ENCODE results near the gene HLTF. TPM values are rescaled to one million over a fixed set of nuclear protein-coding genes. Genes with fewer than 3 reads are reported as not detected.

The HLTF gene
- total and polyA plus RNA-seq, 2 donors (not counting 1 experiment from before 2014, with no cell fraction given), result 22.1 to 67.2 TPM

DNA sequence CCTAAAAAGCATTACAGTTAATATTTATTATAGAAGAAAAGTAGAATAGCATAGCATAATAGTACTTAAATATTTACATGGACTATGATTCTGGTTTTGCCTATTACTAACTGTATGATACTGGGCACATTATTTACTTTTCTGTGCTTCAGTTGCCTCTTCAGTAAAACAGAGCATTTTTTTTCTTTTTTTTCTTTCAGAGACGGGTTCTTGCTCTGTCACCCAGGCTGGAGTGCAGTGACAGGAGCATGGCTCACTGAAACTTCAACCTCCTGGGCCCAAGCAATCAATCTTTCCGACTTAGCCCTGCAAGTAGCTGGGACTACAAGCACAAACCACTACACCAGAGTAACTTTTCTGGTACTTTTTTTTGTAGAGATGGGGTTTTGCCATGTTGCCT is 48.0 kb downstream of the HLTF start:
- no peaks in the 10 kb centered on the region for H3K4me1 ChIP-seq (ENCODE audit: control insufficient read depth, extremely low read depth, insufficient read depth, low read length)
- no peaks in the 10 kb centered on the region for H3K27me3 ChIP-seq (ENCODE audit: control insufficient read depth, insufficient read depth, low read length)
- no peaks in the 10 kb centered on the region for H4K20me1 ChIP-seq (ENCODE audit: control insufficient read depth, extremely low read depth, insufficient read depth, low read length)
- H3K36me3 ChIP-seq (ENCODE audit: control insufficient read depth, insufficient read depth, low read length), result peaks cover 2% of the 10 kb centered on the region
- no peak overlapping the region for H3K27ac ChIP-seq (ENCODE audit: insufficient read depth, low read length)
- H3K79me2 ChIP-seq (ENCODE audit: control insufficient read depth, insufficient read depth, low read length), result no peaks in the 10 kb centered on the region
- H3K4me3 ChIP-seq (replicated peaks in 1 of 4; ENCODE audit: control extremely low read depth in 1 of 4, insufficient read depth in 1 of 4, low read depth in 3 of 4, low read length in 4 of 4), result no peak overlapping the region
- H3K4me2 ChIP-seq (ENCODE audit: extremely low read depth, insufficient read depth, low read length), result no peak overlapping the region
- no peak overlapping the region for H2AFZ ChIP-seq (ENCODE audit: low read length)
- no peak overlapping the region for H3K9ac ChIP-seq (ENCODE audit: insufficient read depth, low read length)
- no peak for TF ChIP-seq EZH2 (IDR thresholded peaks at IDR 0.05; ENCODE audit: low read length, missing control alignments)
- TF ChIP-seq, protein P1, sequence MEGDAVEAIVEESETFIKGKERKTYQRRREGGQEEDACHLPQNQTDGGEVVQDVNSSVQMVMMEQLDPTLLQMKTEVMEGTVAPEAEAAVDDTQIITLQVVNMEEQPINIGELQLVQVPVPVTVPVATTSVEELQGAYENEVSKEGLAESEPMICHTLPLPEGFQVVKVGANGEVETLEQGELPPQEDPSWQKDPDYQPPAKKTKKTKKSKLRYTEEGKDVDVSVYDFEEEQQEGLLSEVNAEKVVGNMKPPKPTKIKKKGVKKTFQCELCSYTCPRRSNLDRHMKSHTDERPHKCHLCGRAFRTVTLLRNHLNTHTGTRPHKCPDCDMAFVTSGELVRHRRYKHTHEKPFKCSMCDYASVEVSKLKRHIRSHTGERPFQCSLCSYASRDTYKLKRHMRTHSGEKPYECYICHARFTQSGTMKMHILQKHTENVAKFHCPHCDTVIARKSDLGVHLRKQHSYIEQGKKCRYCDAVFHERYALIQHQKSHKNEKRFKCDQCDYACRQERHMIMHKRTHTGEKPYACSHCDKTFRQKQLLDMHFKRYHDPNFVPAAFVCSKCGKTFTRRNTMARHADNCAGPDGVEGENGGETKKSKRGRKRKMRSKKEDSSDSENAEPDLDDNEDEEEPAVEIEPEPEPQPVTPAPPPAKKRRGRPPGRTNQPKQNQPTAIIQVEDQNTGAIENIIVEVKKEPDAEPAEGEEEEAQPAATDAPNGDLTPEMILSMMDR (conservative IDR thresholded peaks at IDR 0.05 in 1 of 2, IDR thresholded peaks at IDR 0.05 in 1 of 2; ENCODE audit: low read depth in 1 of 2, low read length in 2 of 2), result no peak
- no peaks in the 10 kb centered on the region for H3K9me3 ChIP-seq (ENCODE audit: control insufficient read depth, insufficient read depth, low read depth, low read length)
- DNase-seq (ENCODE audit: low read depth in 2 of 2), result no peak

DNA sequence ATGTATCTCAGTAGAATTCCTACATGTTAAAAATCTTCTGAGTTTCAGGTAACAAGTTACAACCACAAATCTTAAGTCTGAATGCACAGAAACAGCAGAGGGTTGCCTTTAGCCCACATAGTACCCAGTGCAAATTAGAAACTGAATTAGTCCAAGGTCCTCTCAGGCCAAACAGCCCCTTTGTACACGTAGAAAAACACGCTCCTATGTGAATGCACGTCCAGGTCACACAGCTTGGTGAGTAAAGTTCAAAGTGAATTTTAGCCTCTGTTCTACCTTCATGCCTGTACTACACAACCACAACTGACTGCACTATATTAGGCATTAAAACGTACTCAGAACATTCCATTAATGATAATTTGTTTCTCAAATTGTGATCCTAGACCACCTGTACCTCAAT is 48.6 kb downstream of the HLTF start:
- Histone ChIP-seq H3K4me1 (ENCODE audit: control insufficient read depth, extremely low read depth, insufficient read depth, low read length) (no peaks in the 10 kb centered on the region), H3K9me3 (ENCODE audit: control insufficient read depth, insufficient read depth, low read depth, low read length) (no peaks in the 10 kb centered on the region), H3K4me2 (ENCODE audit: extremely low read depth, insufficient read depth, low read length) (no peak overlapping the region), H3K79me2 (ENCODE audit: control insufficient read depth, insufficient read depth, low read length) (no peaks in the 10 kb centered on the region), H4K20me1 (ENCODE audit: control insufficient read depth, extremely low read depth, insufficient read depth, low read length) (no peaks in the 10 kb centered on the region), H3K27me3 (ENCODE audit: control insufficient read depth, insufficient read depth, low read length) (no peaks in the 10 kb centered on the region), H3K27ac (ENCODE audit: insufficient read depth, low read length) (no peak overlapping the region), H2AFZ (ENCODE audit: low read length) (no peak overlapping the region), H3K4me3 (replicated peaks in 1 of 4; ENCODE audit: control extremely low read depth in 1 of 4, insufficient read depth in 1 of 4, low read depth in 3 of 4, low read length in 4 of 4) (no peak overlapping the region), H3K36me3 (ENCODE audit: control insufficient read depth, insufficient read depth, low read length) (peaks cover 2% of the 10 kb centered on the region), H3K9ac (ENCODE audit: insufficient read depth, low read length) (no peak overlapping the region)
- no peak for TF ChIP-seq EZH2 (IDR thresholded peaks at IDR 0.05; ENCODE audit: low read length, missing control alignments)
- TF ChIP-seq, protein P1 (conservative IDR thresholded peaks at IDR 0.05 in 1 of 2, IDR thresholded peaks at IDR 0.05 in 1 of 2; ENCODE audit: low read depth in 1 of 2, low read length in 2 of 2), result no peak
- DNase-seq (ENCODE audit: low read depth in 2 of 2), result no peak

GRCh38 chr3:149031096-149031495 is 55.2 kb downstream of the HLTF start:
- H3K36me3 ChIP-seq (ENCODE audit: control insufficient read depth, insufficient read depth, low read length), result peaks cover 2% of the 10 kb centered on the region
- no peak overlapping the region for H3K4me2 ChIP-seq (ENCODE audit: extremely low read depth, insufficient read depth, low read length)
- H3K27me3 ChIP-seq (ENCODE audit: control insufficient read depth, insufficient read depth, low read length), result no peaks in the 10 kb centered on the region
- no peak overlapping the region for H3K9ac ChIP-seq (ENCODE audit: insufficient read depth, low read length)
- no peaks in the 10 kb centered on the region for H3K9me3 ChIP-seq (ENCODE audit: control insufficient read depth, insufficient read depth, low read depth, low read length)
- no peak overlapping the region for H3K27ac ChIP-seq (ENCODE audit: insufficient read depth, low read length)
- no peak for DNase-seq (ENCODE audit: low read depth in 2 of 2)
- no peaks in the 10 kb centered on the region for H4K20me1 ChIP-seq (ENCODE audit: control insufficient read depth, extremely low read depth, insufficient read depth, low read length)
- no peak overlapping the region for H2AFZ ChIP-seq (ENCODE audit: low read length)
- no peak overlapping the region for H3K4me3 ChIP-seq (replicated peaks in 1 of 4; ENCODE audit: control extremely low read depth in 1 of 4, insufficient read depth in 1 of 4, low read depth in 3 of 4, low read length in 4 of 4)
- H3K4me1 ChIP-seq (ENCODE audit: control insufficient read depth, extremely low read depth, insufficient read depth, low read length), result peaks cover 2% of the 10 kb centered on the region
- TF ChIP-seq, protein P1 (conservative IDR thresholded peaks at IDR 0.05 in 1 of 2, IDR thresholded peaks at IDR 0.05 in 1 of 2; ENCODE audit: low read depth in 1 of 2, low read length in 2 of 2), result no peak
- TF ChIP-seq EZH2 (IDR thresholded peaks at IDR 0.05; ENCODE audit: low read length, missing control alignments), result no peak
- H3K79me2 ChIP-seq (ENCODE audit: control insufficient read depth, insufficient read depth, low read length), result no peaks in the 10 kb centered on the region
